Liver (tissue), 9 donors: ENCODE data around the gene ZNF438. TPM values are rescaled to one million over a fixed set of nuclear protein-coding genes. Genes with fewer than 3 reads are reported as not detected.

Source experiments
- DNase-seq: peaks from one replicate; pipeline ENCODE4 v3.0.0-alpha.2; 2017; ENCODE audit warnings: low spot score
- H3K27ac ChIP-seq, 2 donors: one replicate each; pipeline ENCODE4 v1.7.0; 2013; ENCODE audit warnings: inconsistent platforms in 2 of 2, low read length in 2 of 2, control low read depth in 1 of 2, low read depth in 1 of 2, mild to moderate bottlenecking in 1 of 2
- H3K27me3 ChIP-seq, 4 donors: one replicate each; pipeline versions ENCODE4 v1.6.1 to v1.7.0; 2013; ENCODE audit warnings: low read length in 3 of 4, inconsistent platforms in 1 of 4, mild to moderate bottlenecking in 1 of 4, moderate library complexity in 1 of 4; ENCODE audit not compliant: control insufficient read depth in 4 of 4, insufficient read depth in 4 of 4
- H3K36me3 ChIP-seq, 4 donors: one replicate each; pipeline versions ENCODE4 v1.6.1 to v1.7.0; 2013; ENCODE audit warnings: low read length in 3 of 4, mild to moderate bottlenecking in 3 of 4, low read depth in 1 of 4, moderate library complexity in 1 of 4; ENCODE audit not compliant: control insufficient read depth in 4 of 4, insufficient read depth in 3 of 4
- H3K4me1 ChIP-seq, 4 donors: one replicate each; pipeline versions ENCODE4 v1.6.1 to v1.7.0; 2013; ENCODE audit warnings: low read length in 3 of 4, mild to moderate bottlenecking in 3 of 4, moderate library complexity in 1 of 4; ENCODE audit not compliant: control insufficient read depth in 4 of 4, insufficient read depth in 4 of 4
- H3K4me3 ChIP-seq, 3 donors: one replicate each; pipeline versions ENCODE4 v1.6.1 to v1.7.0; 2013; ENCODE audit warnings: low read length in 3 of 3, control low read depth in 1 of 3, low read depth in 1 of 3, mild to moderate bottlenecking in 1 of 3
- H3K9ac ChIP-seq, 2 donors: one replicate each; pipeline ENCODE4 v1.7.0; 2013; ENCODE audit warnings: low read length in 2 of 2, mild to moderate bottlenecking in 2 of 2, moderate library complexity in 2 of 2, control low read depth in 1 of 2, low read depth in 1 of 2
- H3K9me3 ChIP-seq, 4 donors: one replicate each; pipeline versions ENCODE4 v1.6.1 to v1.7.0; 2013; ENCODE audit warnings: low read length in 3 of 4; ENCODE audit not compliant: control insufficient read depth in 4 of 4
- EGR1 ChIP-seq, 2 donors: IDR thresholded peaks; 2 replicates each; pipeline ENCODE4 v1.6.1; 2016 to 2018; ENCODE audit warnings: antibody characterized with exemption in 2 of 2, low read depth in 2 of 2
- FOXA1 ChIP-seq: IDR thresholded peaks from 2 replicates; pipeline ENCODE4 v1.6.1; 2016; ENCODE audit warnings: antibody characterized with exemption
- FOXA2 ChIP-seq: IDR thresholded peaks from 2 replicates; pipeline ENCODE4 v1.6.1; 2016; ENCODE audit warnings: antibody characterized with exemption
- GABPA ChIP-seq, 2 donors: IDR thresholded peaks in 1 of 2; conservative IDR thresholded peaks in 1 of 2; 2 replicates each; pipeline ENCODE4 v1.6.1; 2016; ENCODE audit warnings: antibody characterized with exemption in 2 of 2, mild to moderate bottlenecking in 1 of 2, moderate library complexity in 1 of 2
- HNF4A ChIP-seq, 2 donors: conservative IDR thresholded peaks; 2 replicates each; pipeline ENCODE4 v1.6.1; 2016; ENCODE audit warnings: antibody characterized with exemption in 2 of 2, mild to moderate bottlenecking in 2 of 2
- HNF4G ChIP-seq: IDR thresholded peaks from 2 replicates; pipeline ENCODE4 v1.6.1; 2016; ENCODE audit warnings: antibody characterized with exemption
- JUND ChIP-seq, 2 donors: IDR thresholded peaks; 2 replicates each; pipeline ENCODE4 v1.6.1; 2016; ENCODE audit warnings: antibody characterized with exemption in 2 of 2
- NR2F2 ChIP-seq: IDR thresholded peaks from 2 replicates; pipeline ENCODE4 v1.6.1; 2016; ENCODE audit warnings: antibody characterized with exemption
- RAD21 ChIP-seq, 2 donors: IDR thresholded peaks; 2 replicates each; pipeline ENCODE4 v1.6.1; 2016; ENCODE audit warnings: antibody characterized with exemption in 2 of 2, mild to moderate bottlenecking in 2 of 2
- REST ChIP-seq: IDR thresholded peaks from 2 replicates; pipeline ENCODE4 v1.6.1; 2016; ENCODE audit warnings: antibody characterized with exemption, mild to moderate bottlenecking
- RXRA ChIP-seq, 2 donors: IDR thresholded peaks; 2 replicates each; pipeline ENCODE4 v1.6.1; 2017 to 2018; ENCODE audit warnings: antibody characterized with exemption in 2 of 2, mild to moderate bottlenecking in 1 of 2
- SP1 ChIP-seq: IDR thresholded peaks from 2 replicates; pipeline ENCODE4 v1.6.1; 2018; ENCODE audit warnings: antibody characterized with exemption, mild to moderate bottlenecking
- TAF1 ChIP-seq: conservative IDR thresholded peaks from 2 replicates; pipeline ENCODE4 v1.6.1; 2016; ENCODE audit warnings: antibody characterized with exemption, mild to moderate bottlenecking
- YY1 ChIP-seq: IDR thresholded peaks from 2 replicates; pipeline ENCODE4 v1.6.1; 2016; ENCODE audit warnings: antibody characterized with exemption, mild to moderate bottlenecking
- ZBTB33 ChIP-seq: IDR thresholded peaks from 2 replicates; pipeline ENCODE4 v1.6.1; 2016; ENCODE audit warnings: antibody characterized with exemption
- WGBS: extraction: QIAGEN DNeasy Blood & Tissue Kit; methylation state at CpG from one replicate; pipeline ENCODE4 v1.1.7; 2013; 5-methylcytosine and 5-hydroxymethylcytosine counted together
- polyA plus RNA-seq, 2 donors: library from polyadenylated mRNA; stranded (reverse) in 1 of 2; unstranded in 1 of 2; fragments of 200-250 nt in 1 of 2; fragments of >200 nt in 1 of 2; fragmentation: Nextera tagmentation in 1 of 2; extraction: Ambion mirVana in 1 of 2; gene quantifications; one replicate each; pipeline versions ENCODE4 v1.2.1 to v1.2.3, GENCODE V29; 2013 to 2015
- total RNA-seq, 2 donors: library from RNA; depleted of rRNA; stranded (reverse); fragments of >200 nt; gene quantifications; one replicate each; pipeline ENCODE4 v1.2.3, GENCODE V29; 2014
- TF ChIP-seq, protein P1 (sequence below): IDR thresholded peaks from 2 replicates; pipeline ENCODE4 v1.6.1; 2016; ENCODE audit warnings: antibody characterized with exemption
- TF ChIP-seq, protein P2 (sequence below): fragments of 150-350 bp; IDR thresholded peaks from 2 replicates; pipeline ENCODE4 v1.5.1; 2017; ENCODE audit warnings: improper control_type of control experiment, low read depth, low read length; ENCODE audit not compliant: missing input control
- TF ChIP-seq, protein P3 (sequence below): IDR thresholded peaks from 2 replicates; pipeline ENCODE4 v1.6.1; 2016; ENCODE audit warnings: antibody characterized with exemption
- donor health status: healthy.
- donor health status: healthy.
- donor health status: healthy.
- donor health status: healthy.
- donor health status: healthy.

ZNF438 gene
- total and polyA plus RNA-seq, 4 donors: 1.9 to 2.9 (median 2.2) TPM

DNA sequence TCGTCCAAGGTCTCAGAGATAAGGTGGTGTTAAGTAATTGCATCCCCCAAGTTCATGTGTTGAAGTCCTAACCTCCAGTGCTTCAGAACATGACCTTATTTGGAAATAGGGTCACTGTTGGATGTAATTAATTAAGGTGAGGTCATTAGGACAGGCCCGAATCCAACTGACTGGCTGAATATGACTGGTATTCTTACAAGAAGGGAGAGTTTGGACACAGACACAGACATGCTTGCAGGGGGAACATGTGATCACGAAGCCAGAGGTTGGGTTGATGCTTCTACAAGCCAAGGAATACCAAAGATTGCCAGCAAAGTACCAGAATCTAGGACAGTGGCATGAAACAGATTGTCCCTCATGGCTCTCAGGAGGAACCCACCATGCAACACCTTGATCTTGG, 228.6 kb downstream of the ZNF438 start:
- no peaks in the 10 kb centered on the region for H3K4me1 ChIP-seq
- H3K4me3 ChIP-seq: no peak overlapping the region
- TF ChIP-seq ZBTB33 (no peak), HNF4G (no peak), RAD21 (IDR thresholded peaks at IDR 0.05) (no peak), TAF1 (no peak), REST (no peak), GABPA (IDR thresholded peaks at IDR 0.05 in 1 of 2, conservative IDR thresholded peaks at IDR 0.05 in 1 of 2) (no peak), RXRA (IDR thresholded peaks at IDR 0.05) (no peak), FOXA1 (no peak), FOXA2 (no peak), EGR1 (IDR thresholded peaks at IDR 0.05; ENCODE audit: low read depth in 2 of 2) (no peak), JUND (IDR thresholded peaks at IDR 0.05) (no peak), NR2F2 (no peak), YY1 (no peak)
- TF ChIP-seq, protein P1, sequence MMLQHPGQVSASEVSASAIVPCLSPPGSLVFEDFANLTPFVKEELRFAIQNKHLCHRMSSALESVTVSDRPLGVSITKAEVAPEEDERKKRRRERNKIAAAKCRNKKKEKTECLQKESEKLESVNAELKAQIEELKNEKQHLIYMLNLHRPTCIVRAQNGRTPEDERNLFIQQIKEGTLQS: no peak
- TF ChIP-seq, protein P2, sequence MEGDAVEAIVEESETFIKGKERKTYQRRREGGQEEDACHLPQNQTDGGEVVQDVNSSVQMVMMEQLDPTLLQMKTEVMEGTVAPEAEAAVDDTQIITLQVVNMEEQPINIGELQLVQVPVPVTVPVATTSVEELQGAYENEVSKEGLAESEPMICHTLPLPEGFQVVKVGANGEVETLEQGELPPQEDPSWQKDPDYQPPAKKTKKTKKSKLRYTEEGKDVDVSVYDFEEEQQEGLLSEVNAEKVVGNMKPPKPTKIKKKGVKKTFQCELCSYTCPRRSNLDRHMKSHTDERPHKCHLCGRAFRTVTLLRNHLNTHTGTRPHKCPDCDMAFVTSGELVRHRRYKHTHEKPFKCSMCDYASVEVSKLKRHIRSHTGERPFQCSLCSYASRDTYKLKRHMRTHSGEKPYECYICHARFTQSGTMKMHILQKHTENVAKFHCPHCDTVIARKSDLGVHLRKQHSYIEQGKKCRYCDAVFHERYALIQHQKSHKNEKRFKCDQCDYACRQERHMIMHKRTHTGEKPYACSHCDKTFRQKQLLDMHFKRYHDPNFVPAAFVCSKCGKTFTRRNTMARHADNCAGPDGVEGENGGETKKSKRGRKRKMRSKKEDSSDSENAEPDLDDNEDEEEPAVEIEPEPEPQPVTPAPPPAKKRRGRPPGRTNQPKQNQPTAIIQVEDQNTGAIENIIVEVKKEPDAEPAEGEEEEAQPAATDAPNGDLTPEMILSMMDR: no peak
- TF ChIP-seq, protein P3, sequence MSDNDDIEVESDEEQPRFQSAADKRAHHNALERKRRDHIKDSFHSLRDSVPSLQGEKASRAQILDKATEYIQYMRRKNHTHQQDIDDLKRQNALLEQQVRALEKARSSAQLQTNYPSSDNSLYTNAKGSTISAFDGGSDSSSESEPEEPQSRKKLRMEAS: no peak
- no peaks in the 10 kb centered on the region for H3K9me3 ChIP-seq
- H3K9ac ChIP-seq: no peak overlapping the region
- H3K27ac ChIP-seq: no peak overlapping the region
- 80% methylated on average over 3 of the region's 3 CpGs for WGBS
- no peaks in the 10 kb centered on the region for H3K27me3 ChIP-seq
- H3K36me3 ChIP-seq: no peaks in the 10 kb centered on the region
- DNase-seq: no peak

GRCh38 chr10:30800368-30800767, 231.3 kb downstream of the ZNF438 start:
- DNase-seq: no peak
- TF ChIP-seq, protein P2: no peak
- TF ChIP-seq HNF4G (no peak), FOXA2 (no peak), NR2F2 (no peak), SP1 (no peak), TAF1 (no peak), HNF4A (conservative IDR thresholded peaks at IDR 0.05) (no peak), FOXA1 (no peak), ZBTB33 (no peak)
- TF ChIP-seq, protein P1: no peak

More at GRCh38 chr10:30800368-30800767, 231.3 kb downstream of the ZNF438 start:
- WGBS: 87% methylated on average over 2 of the region's 2 CpGs
- H3K9ac ChIP-seq: no peak overlapping the region
- no peak overlapping the region for H3K4me3 ChIP-seq
- H3K9me3 ChIP-seq: no peaks in the 10 kb centered on the region
- no peaks in the 10 kb centered on the region for H3K27me3 ChIP-seq
- H3K36me3 ChIP-seq: no peaks in the 10 kb centered on the region
- no peak overlapping the region for H3K27ac ChIP-seq
- no peaks in the 10 kb centered on the region for H3K4me1 ChIP-seq
